PC-9 (cell line): ENCODE results near the gene LENG9. TPM values are rescaled to one million over a fixed set of nuclear protein-coding genes. Genes with fewer than 3 reads are reported as not detected.

Source experiments
- BruUV-seq: library from RNA; stranded (reverse); fragments of 400-500 nt; replicated peaks from 2 replicates; lab custom pipeline; 2021; lab: Mats Ljungman, UMichigan
- CTCF ChIA-PET: fragments of 300-600 bp; sonication (Branson Sonifier 250); formaldehyde crosslinking; loops from one replicate; lab custom pipeline; 2022; ENCODE audit warnings: antibody characterized with exemption; lab: Charles Lee
- POLR2A ChIA-PET: fragments of 300-600 bp; sonication (Branson Sonifier 250); formaldehyde crosslinking; loops from one replicate; lab custom pipeline; 2022; ENCODE audit warnings: antibody characterized with exemption; ENCODE audit not compliant: unreplicated experiment; lab: Charles Lee
- DNase-seq, 2 experiments: peaks; one replicate each; pipeline versions ENCODE4 v3.0.0 to v3.0.0-alpha.2; 2015 to 2022; ENCODE audit warnings: mixed read lengths in 1 of 2
- H2AFZ ChIP-seq: fragments of 200-600 bp; sonication (generic); 2 replicates; pipeline ENCODE4 v1.8.1; 2017; ENCODE audit warnings: antibody characterized with exemption
- H3F3A ChIP-seq: fragments of 200-600 bp; sonication (generic); 2 replicates; pipeline ENCODE4 v1.8.1; 2017; ENCODE audit warnings: antibody characterized with exemption, mild to moderate bottlenecking, low read depth; ENCODE audit not compliant: insufficient read depth
- H3K27ac ChIP-seq: fragments of 200-600 bp; sonication (generic); 2 replicates; pipeline ENCODE4 v1.6.1; 2016; ENCODE audit warnings: mixed run types
- H3K27me3 ChIP-seq: fragments of 200-600 bp; sonication (generic); 2 replicates; pipeline ENCODE4 v1.6.1; 2016; ENCODE audit warnings: low read depth, mixed run types; ENCODE audit not compliant: insufficient read depth
- H3K36me3 ChIP-seq: fragments of 200-600 bp; sonication (generic); 2 replicates; pipeline ENCODE4 v1.6.1; 2016; ENCODE audit warnings: low read depth, mixed run types
- H3K4me1 ChIP-seq: fragments of 200-600 bp; sonication (generic); replicated peaks from 2 replicates; pipeline ENCODE4 v1.6.1; 2016; ENCODE audit warnings: mixed run types; ENCODE audit not compliant: insufficient read depth
- H3K4me2 ChIP-seq: fragments of 200-600 bp; sonication (generic); 2 replicates; pipeline ENCODE4 v1.6.1; 2017; ENCODE audit warnings: mixed run types
- H3K4me3 ChIP-seq: fragments of 200-600 bp; sonication (generic); 2 replicates; pipeline ENCODE4 v1.6.1; 2016; ENCODE audit warnings: mixed run types
- H3K79me2 ChIP-seq: fragments of 200-600 bp; sonication (generic); 2 replicates; pipeline ENCODE4 v1.6.1; 2017; ENCODE audit warnings: low read depth, mixed run types
- H3K9me2 ChIP-seq: fragments of 200-600 bp; sonication (generic); 2 replicates; pipeline ENCODE4 v1.8.1; 2017; ENCODE audit warnings: mild to moderate bottlenecking; ENCODE audit not compliant: insufficient read depth
- H3K9me3 ChIP-seq: fragments of 200-600 bp; sonication (generic); 2 replicates; pipeline ENCODE4 v1.8.1; 2016; ENCODE audit warnings: low read depth; ENCODE audit not compliant: insufficient read depth
- H4K20me1 ChIP-seq: fragments of 200-600 bp; sonication (generic); 2 replicates; pipeline ENCODE4 v1.8.1; 2017; ENCODE audit not compliant: insufficient read depth
- CTCF ChIP-seq: fragments of 200-600 bp; sonication (generic); conservative IDR thresholded peaks from 2 replicates; pipeline ENCODE4 v1.6.1; 2017; ENCODE audit warnings: mixed run types, antibody characterized with exemption, mild to moderate bottlenecking, moderate library complexity
- EZH2 ChIP-seq: fragments of 200-600 bp; sonication (generic); IDR thresholded peaks from 2 replicates; pipeline ENCODE4 v1.8.0; 2017; ENCODE audit warnings: antibody characterized with exemption, low read depth
- intact Hi-C: fragments of 100-400 bp; cut with micrococcal nuclease; formaldehyde crosslinking; loops from one replicate; pipeline ENCODE4 v1.10.0; 2022; ENCODE audit not compliant: unreplicated experiment
- total RNA-seq: library from RNA; stranded (reverse); gene quantifications from 2 replicates; pipeline ENCODE4 v1.2.3, GENCODE V29; 2021

Gene LENG9
- total RNA-seq, 1 experiment from 2014 or later: 7.0 TPM

- Histone ChIP-seq H3K4me3 (no peak within 1 kb of the TSS), H3K4me1 (peaks cover 18% of the 10 kb centered on the region; the same call in 1 of the 2 replicates), H3K36me3 (no peaks in the 10 kb centered on the region), H3K9me2 (no peaks in the 10 kb centered on the region), H3K4me2 (0 out of 2 replicates have a peak within 1 kb of the TSS, but pooled peaks have one; percentile 27), H2AFZ (no peak within 1 kb of the TSS), H3K79me2 (no peaks in the 10 kb centered on the region), H3K27me3 (peaks cover 18% of the 10 kb centered on the region; the same call in 1 of the 2 replicates), H3K27ac (no peak within 1 kb of the TSS), H3F3A (0 out of 2 replicates have a peak, but pooled peaks cover 13% of the 10 kb centered on the region), H4K20me1 (no peaks in the 10 kb centered on the region), H3K9me3 (no peaks in the 10 kb centered on the region)
- TF ChIP-seq CTCF: no peak
- TF ChIP-seq EZH2: no peak
- CTCF ChIA-PET: interaction anchor here (0.6 to 0.7 kb wide), 4 partner anchors 10 to 1461 kb away, joined by 3 to 6 read pairs (median 5); partner anchors contain the start of gene LENG9
- intact Hi-C loops: no loop called here
- peak in 1 of 2 experiments; percentile 60 for DNase-seq
- no TSS peak for BruUV-seq
- POLR2A ChIA-PET: interaction anchor here (0.5 to 0.9 kb wide), 4 partner anchors 24 to 1181 kb away, joined by 3 to 17 read pairs (median 6); partner anchors contain the start of genes LENG8, U2AF2 and ZNF784
Observed at GRCh38 chr19:54473071-54473891, 9.7 kb upstream of the LENG9 start, which contains the start of gene CDC42EP5. TSS of gene CDC42EP5 (minus strand) at chr19:54473296. CDS start at chr19:54465547, 7,749 bp downstream.

- CTCF ChIA-PET: interaction anchor here (0.5 to 0.6 kb wide), 2 partner anchors 10 to 1016 kb away, joined by 4 to 5 read pairs; no protein-coding TSS in a partner anchor
- Histone ChIP-seq H3K4me1 (peaks cover 18% of the 10 kb centered on the region; the same call in 1 of the 2 replicates), H4K20me1 (no peaks in the 10 kb centered on the region), H3K79me2 (no peaks in the 10 kb centered on the region), H3K27me3 (peaks cover 18% of the 10 kb centered on the region; the same call in 1 of the 2 replicates), H3K4me3 (peak overlapping the region; percentile 63), H3K27ac (no peak overlapping the region), H3K4me2 (peak overlapping the region; percentile 85), H3F3A (peaks cover 19% of the 10 kb centered on the region), H3K36me3 (no peaks in the 10 kb centered on the region), H3K9me2 (no peaks in the 10 kb centered on the region), H3K9me3 (no peaks in the 10 kb centered on the region), H2AFZ (peak overlapping the region; percentile 88)
- TF ChIP-seq EZH2 (peak; percentile 87), CTCF (no peak)
- POLR2A ChIA-PET: interaction anchor here (0.6 kb wide), 1 partner anchor 655 kb away, joined by 4 read pairs; no protein-coding TSS in a partner anchor
- BruUV-seq: no TSS peak
- DNase-seq: peak in 1 of 2 experiments; percentile 43
- intact Hi-C loops: no loop called here
Observed at GRCh38 chr19:54470991-54471782, 7.6 kb upstream of the LENG9 start.
